M059J (cell line): ENCODE data around the gene CCL4. TPM values are rescaled to one million over a fixed set of nuclear protein-coding genes. Genes with fewer than 3 reads are reported as not detected.
"Not testable (repeated sequence)": the region's sequence is repeated elsewhere in the genome, so short reads cannot be mapped to it uniquely, and the experiment has no call there.

Experiments used
- DNase-seq: peaks from one replicate; pipeline ENCODE4 v3.0.0-alpha.2; 2012; ENCODE audit warnings: low read depth
- total RNA-seq: library from RNA; depleted of rRNA; stranded (reverse); fragments of >200 nt; shearing (Covaris generic); gene quantifications from 2 replicates; pipeline ENCODE4 v1.2.3, GENCODE V29; 2014

The CCL4 gene
- total RNA-seq, 1 experiment from 2014 or later = 0.10 TPM

DNA sequence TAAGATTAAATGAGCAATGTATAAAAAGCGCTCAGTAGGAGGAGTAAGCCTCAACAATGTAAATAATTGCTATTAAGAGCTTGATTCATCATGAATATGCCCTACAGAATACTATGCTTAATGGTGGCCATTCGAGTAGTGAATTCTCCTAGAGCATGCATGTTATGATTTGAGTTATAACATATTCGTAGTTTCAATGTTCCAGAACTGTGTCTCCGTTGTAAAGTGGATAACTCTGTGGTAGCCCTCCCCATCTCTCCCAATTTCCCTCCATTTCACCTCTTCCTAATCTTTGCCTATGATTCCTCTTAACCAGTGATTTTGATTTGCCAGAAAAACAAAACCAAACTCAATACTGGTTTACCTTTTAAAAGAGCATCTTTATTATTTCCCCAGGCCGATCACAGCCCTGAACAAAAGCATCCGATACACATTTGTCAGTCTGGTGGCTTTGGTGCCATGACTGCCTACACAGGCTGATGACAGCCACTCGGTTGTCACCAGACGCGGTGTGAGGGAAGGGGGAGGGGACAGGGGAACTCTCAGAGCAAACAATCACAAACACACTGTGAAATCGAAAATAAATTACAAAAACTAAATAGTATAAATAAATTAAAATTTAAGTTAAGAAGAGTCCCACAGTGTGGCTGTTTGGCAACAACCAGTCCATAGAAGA is 15.6 kb upstream of the CCL4 start:
- DNase-seq = not testable (repeated sequence)

DNA sequence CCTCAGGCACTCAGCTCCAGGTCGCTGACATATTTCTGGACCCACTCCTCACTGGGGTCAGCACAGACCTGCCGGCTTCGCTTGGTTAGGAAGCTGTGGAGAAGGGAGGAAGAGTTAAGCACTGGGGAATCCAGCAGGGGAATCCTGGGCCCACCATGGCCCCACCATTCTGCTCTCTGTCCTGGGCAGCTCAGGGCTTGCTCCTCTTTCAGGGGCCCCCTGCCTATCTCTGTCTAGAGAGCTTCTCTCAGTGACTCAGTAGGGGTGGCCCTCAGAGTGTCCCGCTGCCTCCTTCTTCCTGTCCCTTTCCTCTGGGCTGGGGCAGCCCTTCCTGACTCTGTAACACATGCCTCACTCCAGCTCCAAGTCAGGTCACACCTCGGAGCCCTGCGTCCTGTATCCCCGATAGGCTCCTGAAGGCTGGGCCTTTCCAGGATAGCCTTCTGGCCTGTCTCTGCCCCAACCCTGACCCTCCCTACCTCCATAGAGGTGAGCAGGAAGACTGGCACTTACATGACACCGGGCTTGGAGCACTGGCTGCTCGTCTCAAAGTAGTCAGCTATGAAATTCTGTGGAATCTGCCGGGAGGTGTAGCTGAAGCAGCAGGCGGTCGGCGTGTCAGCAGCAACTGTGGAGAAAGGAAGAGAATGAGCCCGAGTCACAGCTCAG is 14.8 kb upstream of the CCL4 start:
- DNase-seq = no peak

DNA sequence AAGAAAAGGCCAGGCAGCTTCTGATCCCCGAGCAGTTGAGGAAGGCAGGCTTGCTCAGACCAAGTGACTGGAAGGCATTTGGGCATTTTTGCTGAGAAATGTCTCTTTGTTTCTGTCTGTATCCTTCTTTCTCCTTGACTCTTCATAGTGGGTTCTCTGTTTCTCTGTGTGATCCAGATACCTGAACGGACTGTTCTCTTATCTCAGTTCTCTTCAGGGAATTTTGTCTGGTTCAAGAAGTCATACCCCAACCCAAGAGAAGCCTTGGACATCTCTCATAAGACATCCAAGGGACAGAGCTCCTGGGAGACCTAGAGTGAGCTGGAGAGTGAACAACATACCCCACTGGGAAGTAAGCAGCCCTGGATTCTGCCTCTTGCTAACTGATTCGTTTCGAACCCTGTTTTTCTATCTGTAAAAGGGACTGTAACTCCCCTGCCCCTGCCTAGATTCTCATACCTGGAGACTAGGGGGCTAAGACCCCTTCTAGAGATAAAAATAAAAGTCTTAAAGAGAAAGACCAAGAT is 14.2 kb upstream of the CCL4 start:
- no peak for DNase-seq

DNA sequence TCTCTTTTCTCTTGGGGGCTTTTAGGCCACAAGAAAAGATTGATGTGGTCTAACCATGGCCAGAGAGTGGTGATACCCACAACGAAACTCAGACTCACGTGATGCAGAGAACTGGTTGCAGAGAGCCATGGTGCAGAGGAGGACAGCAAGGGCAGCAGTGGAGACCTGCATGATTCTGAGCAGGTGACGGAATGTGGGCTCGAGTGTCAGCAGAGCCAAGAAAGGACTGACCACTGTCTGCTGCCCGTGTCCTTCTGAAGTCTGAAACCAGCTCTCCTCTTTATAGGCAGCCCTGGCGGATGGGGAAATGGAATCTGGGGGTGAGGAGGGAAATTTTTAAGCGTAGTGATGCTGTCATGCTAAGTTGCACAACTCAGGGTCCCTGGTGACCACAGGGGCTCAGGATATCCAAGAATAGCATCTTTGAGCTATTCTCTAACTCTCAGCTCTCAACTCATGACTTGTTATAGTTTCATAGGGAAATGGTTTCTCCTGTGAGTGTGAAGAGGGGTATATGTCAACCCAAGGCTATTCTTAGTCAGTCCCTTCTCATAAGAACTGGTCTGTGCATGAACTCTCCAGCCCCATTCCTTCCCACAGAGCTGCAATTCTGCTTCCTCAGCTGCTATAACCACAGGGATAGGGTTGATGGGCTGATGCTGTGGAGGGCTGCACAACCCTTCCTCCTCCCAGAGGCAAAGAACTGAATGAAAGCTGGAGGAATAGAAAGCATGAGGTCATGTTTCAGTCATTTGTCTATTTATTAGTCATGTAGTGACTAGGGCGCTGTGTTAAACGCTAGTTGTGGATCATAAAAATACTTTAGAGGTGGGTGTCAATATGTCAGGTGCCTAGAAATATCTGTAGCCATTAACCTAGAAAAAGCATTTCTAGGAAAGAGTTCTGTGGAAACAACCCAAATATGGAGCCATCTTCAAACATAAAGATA is 13.5 kb upstream of the CCL4 start, which contains the start of gene CCL3:
Gene CCL3, minus strand, starts transcription at position 256 of the 949 bp plus-strand sequence. Its CDS starts 85 bp downstream, at position 171.
- peak; percentile 25 for DNase-seq

DNA sequence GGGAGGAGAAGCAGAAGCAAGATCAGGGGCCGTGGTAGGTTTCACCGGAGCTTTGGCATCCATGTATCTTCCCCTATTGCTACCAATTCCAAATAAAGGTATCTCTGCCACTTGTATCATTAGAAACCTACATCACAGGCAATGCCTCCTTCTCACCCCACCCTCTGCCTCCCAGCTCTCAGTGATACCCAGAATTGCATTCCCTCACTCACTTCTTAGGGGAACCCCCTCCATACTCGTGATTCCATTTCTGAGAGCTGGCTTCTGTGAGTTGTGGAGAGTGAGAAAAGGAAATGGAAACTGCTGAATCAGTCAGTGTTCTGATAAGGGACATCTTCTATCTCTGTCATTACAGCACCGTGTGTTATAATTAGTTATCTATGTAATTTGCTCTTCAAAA is 11.4 kb upstream of the CCL4 start:
- DNase-seq = no peak

DNA sequence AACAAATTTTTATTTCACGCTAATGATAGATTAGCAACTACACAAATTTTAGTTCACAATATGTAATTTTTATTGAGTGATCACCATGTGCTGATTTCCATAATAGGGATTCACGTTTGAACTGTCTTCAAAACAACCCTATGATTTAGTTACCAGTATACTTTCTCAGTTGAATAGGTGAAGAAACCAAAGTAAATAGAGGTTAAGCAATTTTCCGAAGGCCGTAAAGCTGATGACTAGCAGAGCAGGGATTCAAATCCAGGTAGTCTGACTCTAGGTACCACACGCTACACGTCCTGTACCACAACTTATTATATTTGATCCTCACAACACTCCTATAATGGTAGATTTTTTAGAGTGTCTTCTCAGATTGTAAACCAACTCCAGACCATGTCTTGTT is 10.9 kb upstream of the CCL4 start:
- DNase-seq = not testable (repeated sequence)

DNA sequence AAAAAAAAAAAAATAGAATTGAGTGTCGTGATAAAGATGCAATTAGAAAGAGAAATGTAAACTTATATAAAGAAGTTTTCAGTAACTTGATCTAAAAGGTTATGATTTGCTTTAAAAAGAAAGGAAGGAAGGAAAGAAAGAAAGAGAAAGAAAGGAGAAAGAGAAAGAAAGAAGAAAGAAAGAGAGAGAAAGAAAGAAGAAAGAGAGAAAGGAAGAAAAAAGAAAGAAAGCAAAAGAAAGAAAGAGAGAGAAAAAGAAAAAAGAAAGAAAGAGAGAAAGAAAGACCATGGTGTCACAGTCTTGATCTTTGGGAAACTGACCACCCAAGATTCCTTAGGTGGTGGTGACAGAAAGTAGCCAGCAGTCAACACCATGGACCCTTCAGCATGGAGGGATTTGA is 9.4 kb upstream of the CCL4 start:
- DNase-seq = no peak

DNA sequence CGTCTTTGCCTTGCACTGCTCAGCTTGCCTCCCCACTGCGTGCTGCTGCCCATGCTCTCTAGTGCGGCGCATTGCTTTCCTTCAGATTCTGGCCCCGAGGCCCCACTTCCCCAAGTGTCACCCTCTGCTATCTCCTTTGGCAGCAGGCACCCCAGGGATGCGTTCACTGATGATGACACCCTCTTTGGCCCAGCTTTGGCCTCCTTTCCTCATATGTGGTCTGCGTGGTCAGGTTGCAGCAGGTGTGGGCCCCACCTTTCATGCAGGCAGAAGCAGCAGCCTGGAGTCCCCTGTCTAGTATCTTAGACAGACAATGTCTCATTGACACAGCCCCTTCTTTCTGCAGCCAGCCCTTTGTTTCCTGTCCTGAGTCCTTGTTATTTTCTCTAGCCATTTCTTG is 8.9 kb upstream of the CCL4 start:
- DNase-seq = no peak

DNA sequence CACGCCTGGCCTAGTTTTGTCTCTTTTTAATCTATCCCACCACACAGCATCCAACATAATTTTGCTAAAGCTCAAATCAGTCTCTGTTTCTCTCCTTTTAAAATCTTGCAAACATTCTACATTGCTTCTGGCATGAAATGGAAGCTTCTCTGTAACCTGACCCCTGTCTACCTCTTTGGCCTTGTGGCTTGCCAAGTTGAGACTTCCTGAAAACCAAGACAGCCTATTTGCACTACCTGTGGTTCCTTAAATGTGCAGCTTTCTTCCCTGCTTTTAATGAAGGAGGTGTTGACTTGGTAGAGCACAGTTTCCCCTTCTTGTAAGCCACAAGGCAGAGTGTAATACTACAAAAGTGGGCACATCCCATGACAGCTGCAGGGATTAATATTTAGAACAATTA is 7.6 kb upstream of the CCL4 start:
- DNase-seq = peak; percentile 9

DNA sequence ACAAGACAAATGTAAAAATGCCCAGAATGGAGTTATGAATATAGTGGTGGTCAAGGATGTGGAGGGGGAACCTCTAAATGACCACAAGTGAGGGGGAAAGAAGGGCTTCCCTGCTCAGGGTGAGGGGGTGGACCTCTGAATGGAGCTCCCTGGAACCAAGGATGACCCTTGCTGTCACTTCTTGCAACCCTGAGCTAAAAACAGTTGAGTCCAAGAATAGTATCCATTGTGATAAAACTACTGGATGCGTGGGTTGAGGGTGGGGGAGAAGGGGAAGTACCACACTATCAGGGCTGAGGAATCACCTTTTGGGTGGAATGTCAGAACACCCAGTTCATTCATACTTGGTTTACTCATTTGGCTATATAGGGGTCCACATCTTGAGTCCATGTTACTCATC is 4.6 kb upstream of the CCL4 start:
- not testable (repeated sequence) for DNase-seq

DNA sequence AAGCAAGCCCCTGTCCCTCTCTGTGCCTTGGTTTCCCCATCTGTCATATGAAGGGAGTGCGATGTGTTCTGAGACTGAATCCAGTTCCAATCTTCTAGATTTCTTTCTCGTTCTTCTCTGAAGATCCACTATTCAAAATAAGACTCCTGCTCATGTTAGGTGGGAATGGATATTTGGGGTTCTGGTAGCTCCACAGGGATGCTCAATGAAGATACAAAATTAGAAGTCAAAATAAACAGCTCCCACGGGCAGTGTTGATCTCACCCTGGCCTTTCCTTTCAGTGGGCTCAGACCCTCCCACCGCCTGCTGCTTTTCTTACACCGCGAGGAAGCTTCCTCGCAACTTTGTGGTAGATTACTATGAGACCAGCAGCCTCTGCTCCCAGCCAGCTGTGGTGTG is 619 bp downstream of the CCL4 start:
- not testable (repeated sequence) for DNase-seq

DNA sequence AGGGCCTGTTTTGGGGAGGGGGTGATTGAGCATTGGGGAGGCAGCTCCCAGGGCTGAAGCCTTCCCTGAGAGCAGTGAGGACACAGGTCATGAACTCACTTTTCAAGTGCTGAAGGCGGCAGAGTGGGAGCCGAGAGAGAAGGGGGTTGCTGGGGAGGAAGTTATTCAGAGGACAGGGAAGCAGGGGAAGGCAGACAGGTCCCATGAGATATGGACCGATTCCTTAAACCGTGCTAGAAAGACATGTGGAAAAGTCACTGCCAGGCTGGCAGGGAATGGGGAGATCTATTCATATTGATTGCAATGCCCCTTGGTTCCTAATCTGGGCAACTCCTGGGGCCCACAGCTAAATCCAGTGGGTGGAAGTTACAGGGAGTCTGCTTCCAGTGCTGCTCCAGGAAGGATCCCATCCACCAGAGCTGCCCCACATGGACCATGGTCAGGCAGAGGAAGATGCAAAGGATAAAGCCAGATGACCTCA is 1.1 kb downstream of the CCL4 start:
- no peak for DNase-seq

DNA sequence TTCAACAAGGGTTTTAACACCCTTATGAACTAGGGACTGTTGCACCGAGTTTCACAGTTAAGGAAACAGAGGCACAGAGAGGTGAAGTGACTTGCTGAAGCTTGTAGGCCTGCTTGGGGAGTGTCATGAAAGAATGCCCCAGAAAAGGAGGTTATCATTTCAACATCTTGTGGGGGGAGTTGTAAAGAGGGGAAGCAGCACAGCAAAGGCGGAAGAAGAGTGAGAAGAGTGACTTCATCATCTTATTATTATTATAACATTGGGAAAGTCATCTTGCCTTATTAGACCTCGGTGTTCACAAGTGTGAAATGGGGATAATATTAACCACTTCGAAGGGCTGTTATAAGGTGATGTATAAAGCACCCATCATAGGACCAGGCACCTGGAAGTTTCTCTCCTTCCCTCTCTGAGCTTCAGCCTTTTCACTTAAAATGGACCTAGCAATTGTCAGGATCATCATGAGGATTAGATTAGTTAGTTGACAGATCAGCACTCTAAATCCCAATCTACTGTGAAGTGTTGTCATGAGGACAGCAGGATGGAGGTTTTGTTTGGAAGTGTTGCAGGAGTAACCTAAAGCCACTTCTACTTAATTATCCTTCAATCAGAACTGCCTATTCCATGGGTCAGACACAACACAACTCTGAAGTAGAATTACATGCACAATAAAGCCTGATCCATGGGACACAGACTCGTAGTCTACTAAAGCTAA is 2.3 kb downstream of the CCL4 start:
- no peak for DNase-seq

DNA sequence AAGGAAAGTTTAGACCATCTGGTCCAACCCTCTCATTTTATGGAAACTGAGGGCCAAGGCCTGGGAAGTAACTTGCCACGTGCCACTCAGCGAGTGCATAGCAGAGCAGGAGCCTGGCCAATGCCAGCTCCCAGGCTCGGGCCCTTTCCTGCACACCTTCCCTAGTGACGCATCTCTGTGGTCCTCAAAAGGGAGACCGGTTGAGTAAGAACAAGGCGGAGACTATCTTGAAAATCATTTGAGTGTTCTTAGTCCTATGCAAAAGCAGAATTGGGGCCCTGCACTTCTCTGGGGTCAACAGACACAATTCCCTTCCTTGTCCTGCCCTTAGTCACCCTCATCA is 2.8 kb downstream of the CCL4 start:
- DNase-seq = no peak

DNA sequence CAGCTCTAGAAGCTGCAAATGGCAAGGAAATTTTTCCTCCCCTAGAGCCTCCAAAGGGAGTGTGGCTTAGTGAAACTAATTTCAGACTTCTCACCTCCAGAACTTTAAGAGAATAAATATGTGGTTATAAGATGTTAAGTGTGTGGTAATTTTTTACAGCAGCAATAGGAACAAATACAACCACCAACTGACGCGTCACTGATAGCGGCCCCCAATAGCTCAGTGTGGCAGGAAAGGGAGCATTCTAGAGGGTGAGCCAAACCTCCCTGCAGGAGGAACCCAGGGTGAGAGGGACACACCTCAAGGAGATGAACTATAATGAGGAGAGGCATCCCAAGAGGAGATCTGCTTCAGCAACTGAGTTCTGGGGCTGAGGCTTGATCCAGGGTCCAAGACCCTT is 4.0 kb downstream of the CCL4 start:
- no peak for DNase-seq

DNA sequence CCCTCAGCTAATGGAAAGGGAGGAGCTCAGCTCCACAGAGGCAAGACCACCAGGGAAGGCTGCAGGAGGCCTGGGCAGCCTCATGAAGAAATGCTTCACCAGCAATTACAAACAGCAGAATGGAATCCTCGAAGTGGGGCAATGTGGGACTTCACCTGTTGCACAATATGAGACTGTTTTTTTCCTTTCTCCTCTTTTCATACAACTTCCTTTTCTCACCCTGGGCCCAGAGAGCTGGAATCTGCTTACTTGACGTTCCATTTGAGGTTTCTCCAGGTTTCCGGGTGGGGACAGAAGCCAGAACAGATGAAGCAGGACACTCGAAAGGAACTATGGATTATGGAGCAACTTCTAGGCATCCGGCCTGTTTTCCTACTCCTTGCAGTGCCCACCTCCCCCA is 4.6 kb downstream of the CCL4 start:
- not testable (repeated sequence) for DNase-seq

DNA sequence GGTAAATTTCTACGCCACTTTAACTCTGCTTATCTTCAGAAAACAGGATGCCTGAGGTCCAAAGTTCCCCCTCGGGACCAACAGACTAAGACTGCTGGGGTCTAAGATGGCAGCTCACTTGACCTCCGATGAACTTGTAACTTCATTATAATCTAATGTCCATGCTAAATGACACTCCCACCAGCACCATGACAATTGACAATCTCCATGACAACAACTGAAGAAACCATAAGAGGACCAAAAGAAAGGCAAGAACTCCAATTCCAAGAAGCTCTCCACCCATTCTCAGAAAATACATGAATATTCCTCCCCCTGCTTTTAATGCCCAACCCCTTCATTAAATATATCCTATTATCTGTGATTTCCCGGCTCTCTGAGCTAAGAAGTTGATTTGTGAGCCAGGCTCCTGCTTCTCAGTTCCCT is 7.5 kb downstream of the CCL4 start:
- no peak for DNase-seq

DNA sequence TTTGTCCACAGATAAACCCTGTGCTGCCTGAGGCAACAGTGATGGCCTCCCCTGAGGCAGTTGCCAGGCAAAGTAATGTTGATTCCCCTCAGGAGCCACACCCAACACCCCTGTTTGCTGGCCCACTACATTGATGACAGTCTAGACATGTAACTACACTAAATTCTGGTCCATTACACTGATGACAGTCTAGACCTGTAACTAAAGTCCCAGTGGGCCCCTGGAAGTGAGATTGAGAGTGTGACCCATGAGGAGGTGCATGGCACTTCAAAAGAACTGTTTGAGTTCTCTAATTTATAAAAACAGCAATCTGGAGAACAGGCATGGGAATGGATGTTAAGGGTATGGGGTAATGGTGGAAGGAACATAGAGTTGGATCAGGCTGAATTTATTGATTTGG is 8.9 kb downstream of the CCL4 start:
- DNase-seq = no peak

DNA sequence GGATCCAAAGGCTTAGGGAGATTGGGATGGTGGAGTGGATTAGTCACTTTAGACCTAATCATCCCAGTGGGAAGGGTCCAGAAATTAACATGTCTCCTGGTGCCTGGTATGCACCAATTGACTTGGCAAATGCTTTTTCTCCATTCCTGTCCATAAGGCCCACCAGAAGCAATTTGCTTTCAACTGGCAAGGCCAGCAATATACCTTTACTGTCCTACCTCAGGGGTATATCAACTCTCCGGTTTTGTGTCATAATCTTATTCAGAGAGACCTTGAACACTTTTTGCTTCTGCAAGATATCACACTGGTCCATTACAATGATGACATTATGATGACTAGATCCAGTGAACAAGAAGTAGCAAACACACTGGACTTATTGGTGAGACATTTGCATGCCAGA is 9.5 kb downstream of the CCL4 start:
- not testable (repeated sequence) for DNase-seq

DNA sequence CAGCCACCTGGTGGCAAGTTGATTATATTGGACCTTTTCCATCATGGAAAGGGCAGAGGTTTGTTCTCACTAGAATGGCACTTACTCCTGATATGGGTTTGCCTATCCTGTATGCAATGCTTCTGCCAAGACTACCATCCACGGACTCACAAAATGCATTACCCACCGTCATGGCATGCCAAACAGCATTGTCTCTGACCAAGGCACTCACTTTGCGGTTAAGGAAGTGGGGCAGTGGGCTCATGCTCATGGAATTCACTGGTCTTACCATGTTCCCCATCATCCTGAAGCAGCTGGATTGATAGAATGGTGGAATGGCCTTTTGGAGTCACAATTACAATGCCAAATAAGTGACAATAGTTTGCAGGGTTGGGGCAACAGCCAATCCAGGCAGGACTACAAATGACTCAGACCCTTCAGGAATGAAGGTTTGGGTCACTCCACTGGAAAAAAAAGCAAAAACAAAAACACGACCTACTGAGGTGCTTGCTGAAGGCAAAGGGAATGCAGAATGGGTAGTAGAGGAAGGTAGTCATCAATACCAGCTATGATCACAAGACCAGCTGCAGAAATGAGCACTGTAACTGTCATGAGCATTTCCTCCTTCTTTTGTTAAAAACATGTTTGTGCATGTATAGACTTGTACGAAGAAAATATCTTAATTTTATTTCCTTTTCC is 11.5 kb downstream of the CCL4 start:
- peak; percentile 83 for DNase-seq

DNA sequence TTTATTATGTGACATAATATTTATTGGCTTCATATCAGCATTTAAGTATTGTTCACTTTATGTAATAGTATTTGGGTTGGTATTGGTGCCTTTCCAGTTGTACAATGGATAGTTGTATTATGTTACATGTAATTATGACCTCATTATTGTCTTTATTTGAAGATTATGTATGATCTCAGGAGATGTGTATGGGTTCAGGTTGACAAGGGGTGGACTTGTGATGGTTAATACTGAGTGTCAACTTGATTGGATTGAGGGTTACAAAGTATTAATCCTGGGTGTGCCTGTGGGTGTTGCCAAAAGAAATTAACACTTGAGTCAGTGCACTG is 12.0 kb downstream of the CCL4 start:
- not testable (repeated sequence) for DNase-seq
